GM12873 (cell line): ENCODE data around the gene CROCC2.

ENCODE experiments used
- TF ChIP-seq, protein P1 (sequence below): IDR thresholded peaks from 2 replicates; pipeline ENCODE4 v1.5.1; 2012; ENCODE audit warnings: low read depth, mild to moderate bottlenecking, moderate library complexity, low read length, control low read depth; ENCODE audit not compliant: insufficient read depth; ENCODE audit errors: missing control alignments

Gene CROCC2

GRCh38 chr2:240983361-240983995, 77.3 kb downstream of the CROCC2 start:
- TF ChIP-seq, protein P1, sequence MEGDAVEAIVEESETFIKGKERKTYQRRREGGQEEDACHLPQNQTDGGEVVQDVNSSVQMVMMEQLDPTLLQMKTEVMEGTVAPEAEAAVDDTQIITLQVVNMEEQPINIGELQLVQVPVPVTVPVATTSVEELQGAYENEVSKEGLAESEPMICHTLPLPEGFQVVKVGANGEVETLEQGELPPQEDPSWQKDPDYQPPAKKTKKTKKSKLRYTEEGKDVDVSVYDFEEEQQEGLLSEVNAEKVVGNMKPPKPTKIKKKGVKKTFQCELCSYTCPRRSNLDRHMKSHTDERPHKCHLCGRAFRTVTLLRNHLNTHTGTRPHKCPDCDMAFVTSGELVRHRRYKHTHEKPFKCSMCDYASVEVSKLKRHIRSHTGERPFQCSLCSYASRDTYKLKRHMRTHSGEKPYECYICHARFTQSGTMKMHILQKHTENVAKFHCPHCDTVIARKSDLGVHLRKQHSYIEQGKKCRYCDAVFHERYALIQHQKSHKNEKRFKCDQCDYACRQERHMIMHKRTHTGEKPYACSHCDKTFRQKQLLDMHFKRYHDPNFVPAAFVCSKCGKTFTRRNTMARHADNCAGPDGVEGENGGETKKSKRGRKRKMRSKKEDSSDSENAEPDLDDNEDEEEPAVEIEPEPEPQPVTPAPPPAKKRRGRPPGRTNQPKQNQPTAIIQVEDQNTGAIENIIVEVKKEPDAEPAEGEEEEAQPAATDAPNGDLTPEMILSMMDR, result peak; percentile 68

DNA sequence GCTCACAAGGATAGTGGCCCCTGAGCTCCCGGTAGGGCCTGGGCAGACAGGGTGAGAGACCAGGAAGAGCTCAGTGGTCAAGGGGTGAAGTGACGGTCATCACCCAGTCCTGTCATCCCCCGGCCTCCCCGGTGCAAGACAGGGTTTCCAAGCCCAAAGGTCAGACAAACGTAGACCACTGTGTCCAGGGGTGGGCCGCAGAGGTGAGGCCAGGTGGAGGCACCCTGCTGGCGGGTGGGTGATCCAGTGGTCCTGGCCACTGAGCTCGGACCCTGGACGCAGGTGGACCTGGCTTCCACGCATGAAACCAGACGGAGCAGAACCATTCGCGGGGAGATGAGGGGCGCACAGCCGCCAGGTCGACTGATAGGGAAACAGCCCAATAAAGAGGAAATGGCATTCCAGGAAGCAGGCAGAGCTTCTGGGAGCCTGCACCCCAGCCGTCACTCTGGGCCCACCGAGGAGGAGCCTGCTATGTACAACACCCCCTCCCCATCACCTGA, 77.9 kb downstream of the CROCC2 start:
- TF ChIP-seq, protein P1, result no peak

DNA sequence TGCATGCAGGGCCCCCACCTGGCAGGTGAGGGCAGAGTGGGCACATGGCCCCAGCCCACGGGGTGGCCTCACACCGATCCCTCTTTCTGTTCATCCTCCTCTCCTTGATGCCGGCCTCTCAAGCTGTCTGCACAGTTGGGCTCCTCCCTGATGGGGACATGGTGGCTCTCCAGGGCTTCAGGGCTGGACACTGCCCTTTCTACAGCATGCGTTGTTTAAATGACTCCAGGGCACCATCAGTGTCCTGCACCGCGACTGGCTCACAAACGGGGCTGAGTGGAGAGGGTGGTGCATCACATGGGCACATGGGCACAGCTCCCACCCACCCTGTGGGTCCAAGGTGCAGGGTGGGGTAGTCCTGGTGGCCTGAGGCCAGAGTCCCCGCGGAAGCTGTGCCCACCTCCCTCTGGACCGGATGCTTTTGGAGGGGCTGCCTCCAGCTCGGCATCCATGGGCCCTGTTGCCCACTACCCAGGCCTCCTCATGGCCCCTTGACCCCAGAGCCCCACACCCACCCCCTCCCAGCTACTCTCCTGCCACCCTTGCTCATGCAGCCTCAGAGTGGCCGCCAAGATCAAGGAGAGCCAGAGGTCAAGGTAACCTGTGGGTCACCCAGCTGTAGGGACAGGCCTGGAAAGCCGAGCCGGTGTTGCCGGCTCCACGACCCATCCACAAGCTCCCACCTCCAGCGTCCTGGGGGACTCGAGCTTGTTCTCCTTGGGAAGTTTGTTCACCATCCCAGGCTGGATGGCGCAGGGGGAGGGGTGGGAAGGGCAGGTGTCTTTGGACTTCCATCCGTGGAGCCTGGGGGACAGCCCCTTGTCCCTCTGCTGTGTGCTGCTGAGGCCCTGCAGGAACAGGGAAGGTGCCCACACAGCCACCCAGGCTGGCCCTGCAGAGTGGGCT, 80.0 kb downstream of the CROCC2 start:
- TF ChIP-seq, protein P1, result no peak

GRCh38 chr2:240986787-240987411, 80.8 kb downstream of the CROCC2 start:
- TF ChIP-seq, protein P1, result no peak

DNA sequence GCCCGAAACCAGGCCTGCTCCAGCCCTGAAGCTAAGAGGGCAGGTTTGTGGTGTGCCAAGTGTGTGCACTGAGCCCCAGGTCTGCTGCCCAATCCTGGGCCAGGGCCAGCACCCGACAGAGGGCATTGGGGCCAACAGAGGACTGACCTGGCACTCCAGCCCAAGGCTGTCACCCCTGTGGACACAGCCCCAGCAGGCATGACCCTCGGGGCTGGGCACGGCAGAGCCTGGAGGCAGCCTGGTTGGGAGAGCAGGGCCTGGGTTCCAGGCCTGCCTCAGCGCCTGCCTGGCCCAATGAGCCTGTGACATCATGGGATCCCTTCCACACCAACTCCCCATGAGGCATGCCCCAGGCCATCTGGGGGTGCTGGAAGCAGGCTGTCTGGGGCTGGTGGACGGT, 81.5 kb downstream of the CROCC2 start:
- TF ChIP-seq, protein P1, result no peak

DNA sequence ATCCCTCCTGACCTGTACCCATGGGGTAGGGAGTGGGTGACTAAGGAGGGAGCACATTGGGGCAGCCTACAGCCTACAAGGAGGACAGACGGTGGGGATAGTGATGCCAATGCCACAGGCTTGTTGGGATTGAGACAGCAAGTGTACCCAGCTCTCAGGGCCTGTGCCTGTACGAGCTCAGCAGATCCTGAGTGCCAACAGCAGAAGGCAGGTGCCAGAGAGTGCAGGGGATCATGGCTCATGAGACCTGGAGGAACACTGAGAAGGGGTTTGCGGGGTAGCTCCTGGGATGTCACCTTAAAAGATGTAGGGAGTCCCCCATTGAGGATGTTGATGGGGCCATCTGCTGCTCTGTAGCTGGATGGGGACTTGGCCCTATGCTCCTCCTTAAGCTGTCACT, 82.0 kb downstream of the CROCC2 start:
- TF ChIP-seq, protein P1, result no peak
